Motor neuron (in vitro differentiated cells): Measurements from ENCODE around the gene LHPP. TPM values are rescaled to one million over a fixed set of nuclear protein-coding genes. Genes with fewer than 3 reads are reported as not detected.

Source experiments
- ATAC-seq, 8 experiments: fragments of 200-7000 bp; cut with Tn5 transposase; replicated peaks in 6 of 8; 2 replicates each; pipeline ENCODE4 v1.8.0; 2021; ENCODE audit warnings: mild to moderate bottlenecking in 8 of 8, moderate library complexity in 8 of 8
- H3K27ac ChIP-seq, 2 donors: fragments of 250-450 bp; sonication (Bioruptor Pico); 2 replicates each; pipeline ENCODE4 v1.9.0; 2021; ENCODE audit warnings: antibody characterized with exemption in 2 of 2, mild to moderate bottlenecking in 2 of 2, moderate library complexity in 1 of 2
- H3K4me1 ChIP-seq, 2 donors: fragments of 250-450 bp; sonication (Bioruptor Pico); replicated peaks in 1 of 2; 2 replicates each; pipeline ENCODE4 v1.6.1; 2021; ENCODE audit warnings: antibody characterized with exemption in 2 of 2, mild to moderate bottlenecking in 2 of 2, moderate library complexity in 1 of 2
- H3K4me3 ChIP-seq, 5 donors: fragments of 250-450 bp; sonication (Bioruptor Pico); 2 replicates each; pipeline ENCODE4 v1.9.0; 2021; ENCODE audit warnings: antibody characterized with exemption in 5 of 5, mild to moderate bottlenecking in 5 of 5, moderate library complexity in 4 of 5
- WGBS, 10 experiments: fragments of 450-650 bp; shearing (Covaris generic); methylation state at CpG; one replicate each; pipeline ENCODE4 v1.0.0; 2022; 5-methylcytosine and 5-hydroxymethylcytosine counted together
- in situ Hi-C, 9 experiments: fragments of 400-800 bp; cut with MboI; loops; one replicate each; pipeline ENCODE4 v1.15.0; 2021; ENCODE audit warnings: low sequenced_read_pairs in 9 of 9, low pct_unique_long_range_greater_than_20kb in 2 of 9; ENCODE audit not compliant: unreplicated experiment in 9 of 9
- total RNA-seq, 8 experiments: library from RNA; unstranded; fragments of 300-600 nt; gene quantifications; 2 replicates each; pipeline versions ENCODE4 v1.2.3 to v1.2.4, GENCODE V29; 2022

LHPP gene
- total RNA-seq, 8 experiments from 2014 or later: 3.4 to 14.5 (median 8.6) TPM

- Histone ChIP-seq H3K27ac (peak overlapping the region in 1 of 2 donors; percentile 56), H3K4me1 (peaks cover 12 to 16% of the 10 kb centered on the region in 2 donors), H3K4me3 (no peak overlapping the region)
- in situ Hi-C loops: no loop called here
- WGBS, 10 experiments: 24 to 77% (median 42%) methylated on average over 2 to 20 of the region's 31 CpGs; no CpG with 5 or more reads in 1 of the 10 experiments
- ATAC-seq: peak in 7 of 8 experiments; percentile 17 to 85 (median 68)
Observed at GRCh38 chr10:124522933-124523871, 61.6 kb downstream of the LHPP start.

- H3K4me3 ChIP-seq: no peak overlapping the region
- in situ Hi-C loops: no loop called here
- peak overlapping the region in 1 of 2 donors; percentile 56 for H3K27ac ChIP-seq
- 57 to 100% (median 83%) methylated on average over 1 to 5 of the region's 5 CpGs for WGBS, 10 experiments
- no peak for ATAC-seq
- peaks cover 12 to 16% of the 10 kb centered on the region in 2 donors for H3K4me1 ChIP-seq
Observed at GRCh38 chr10:124523901-124524300, 62.3 kb downstream of the LHPP start.

DNA sequence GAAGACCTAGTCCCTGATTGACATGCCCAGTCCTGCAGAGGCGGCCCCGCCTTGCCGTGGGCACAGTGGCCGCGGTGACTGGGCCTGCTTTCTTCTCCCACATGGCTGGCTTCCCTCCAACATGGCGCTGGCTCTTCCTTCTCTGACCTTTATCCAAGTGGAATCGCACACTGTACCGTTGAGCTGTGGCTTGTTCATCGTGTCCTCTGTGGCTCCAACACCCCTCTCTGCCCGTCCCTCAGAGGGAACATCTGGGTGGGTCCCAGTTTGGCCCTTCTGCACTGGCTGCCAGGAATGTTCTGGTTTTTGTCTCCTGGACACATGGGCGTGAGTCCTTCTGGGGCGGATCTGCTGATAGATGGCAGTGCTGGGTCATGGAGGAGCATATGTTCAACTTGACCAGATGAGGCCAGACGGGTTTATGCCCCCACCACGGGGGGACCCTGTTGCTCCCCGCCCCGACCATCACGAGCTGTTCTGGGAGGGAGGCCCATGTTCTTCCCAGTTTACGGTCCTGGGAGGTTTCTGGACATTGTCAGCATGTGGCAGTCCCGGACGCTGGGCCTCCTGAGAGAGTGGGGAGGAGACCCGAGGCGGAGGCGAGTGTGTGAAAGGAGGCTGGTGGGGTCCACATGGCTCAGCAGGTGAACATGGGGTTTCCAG, 63.5 kb downstream of the LHPP start:
- H3K4me3 ChIP-seq: no peak overlapping the region
- 26 to 100% (median 91%) methylated on average over 2 to 7 of the region's 23 CpGs; no CpG with 5 or more reads in 4 of the 10 experiments for WGBS, 10 experiments
- ATAC-seq: peak in 2 of 8 experiments; percentile 53 to 59
- in situ Hi-C loops: loop anchor here in 6 of 9 experiments (25.0 kb wide), 3 partner anchors 187 to 537 kb away; partner anchors contain the start of gene FAM53B (in 4 of the 6)
- H3K4me1 ChIP-seq: peaks cover 12 to 18% of the 10 kb centered on the region in 2 donors
- H3K27ac ChIP-seq: no peak overlapping the region

GRCh38 chr10:124525751-124526600, 64.4 kb downstream of the LHPP start:
- in situ Hi-C loops: loop anchor here in 6 of 9 experiments (25.0 kb wide), 3 partner anchors 186 to 536 kb away; partner anchors contain the start of gene FAM53B (in 4 of the 6)
- H3K4me3 ChIP-seq: no peak overlapping the region
- WGBS, 10 experiments: 80 to 100% methylated on average over 3 to 8 of the region's 20 CpGs; no CpG with 5 or more reads in 8 of the 10 experiments
- no peak overlapping the region for H3K27ac ChIP-seq
- H3K4me1 ChIP-seq: peaks cover 15 to 22% of the 10 kb centered on the region in 2 donors
- no peak for ATAC-seq

DNA sequence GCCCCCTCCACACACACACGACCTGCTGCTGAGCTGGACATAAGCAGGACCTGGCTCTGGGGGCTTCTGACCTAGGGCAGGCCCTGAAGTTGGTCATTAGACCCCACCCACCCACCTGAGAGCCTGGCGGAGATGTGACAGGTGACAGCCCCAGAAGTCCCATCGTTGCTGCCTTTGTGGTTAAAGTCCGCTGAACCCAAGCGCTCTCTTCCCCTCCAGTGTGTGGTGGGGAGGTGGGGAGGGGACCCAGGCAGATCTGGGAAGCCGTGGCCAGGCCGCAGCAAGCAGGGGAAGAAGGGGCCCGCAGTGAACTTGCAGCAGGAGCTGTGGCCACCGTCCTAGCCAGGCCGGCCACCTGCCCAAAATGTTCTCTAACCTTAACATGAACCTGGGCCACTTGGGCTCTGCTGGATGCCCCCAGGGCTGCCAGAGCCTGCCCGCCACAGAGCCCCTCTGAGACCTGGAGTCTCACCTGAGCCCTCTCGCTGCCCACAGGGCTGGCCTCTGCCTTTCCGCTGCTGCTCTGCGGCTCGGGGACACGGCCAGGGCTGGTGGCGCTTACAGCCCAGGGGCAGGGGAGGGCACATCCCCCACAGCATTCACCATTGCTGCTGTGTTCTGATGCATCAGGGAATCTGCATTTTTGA, 65.1 kb downstream of the LHPP start:
- peaks cover 15 to 22% of the 10 kb centered on the region in 2 donors for H3K4me1 ChIP-seq
- in situ Hi-C loops: loop anchor here in 6 of 9 experiments (25.0 kb wide), 3 partner anchors 186 to 536 kb away; partner anchors contain the start of gene FAM53B (in 4 of the 6)
- H3K4me3 ChIP-seq: no peak overlapping the region
- ATAC-seq: no peak
- WGBS, 10 experiments: no CpG with 5 or more reads among the region's 17 CpGs
- H3K27ac ChIP-seq: no peak overlapping the region

DNA sequence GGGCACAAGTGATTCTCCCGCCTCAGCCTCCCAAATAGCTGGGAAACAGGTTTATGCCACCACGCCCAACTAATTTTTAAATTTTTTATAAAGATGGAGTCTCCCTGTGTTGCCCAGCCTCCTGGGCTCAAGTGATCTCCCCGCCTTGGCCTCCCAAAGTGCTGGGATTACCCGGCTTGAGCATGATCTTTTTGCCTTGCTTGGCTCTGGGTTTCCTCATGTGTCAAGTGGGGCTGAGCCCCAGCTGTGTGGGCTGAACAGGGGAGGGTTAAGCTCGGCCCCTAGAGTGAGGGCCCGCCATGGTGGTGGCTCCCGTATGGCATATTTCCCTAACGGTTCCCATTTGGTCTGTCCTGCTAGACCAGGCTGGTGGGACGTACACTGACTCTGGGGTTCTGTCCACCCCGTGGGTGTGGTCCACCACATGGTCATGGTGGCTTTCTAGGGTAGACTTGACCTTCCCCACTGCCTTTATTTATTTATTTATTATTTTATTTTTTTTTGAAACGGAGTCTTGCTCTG, 66.3 kb downstream of the LHPP start:
- Histone ChIP-seq H3K27ac (no peak overlapping the region), H3K4me3 (no peak overlapping the region), H3K4me1 (peaks cover 12 to 17% of the 10 kb centered on the region in 2 donors)
- WGBS, 10 experiments: 70 to 92% (median 87%) methylated on average over 2 to 4 of the region's 11 CpGs; no CpG with 5 or more reads in 7 of the 10 experiments
- in situ Hi-C loops: loop anchor here in 6 of 9 experiments (25.0 kb wide), 3 partner anchors 184 to 534 kb away; partner anchors contain the start of gene FAM53B (in 4 of the 6)
- ATAC-seq: no peak

DNA sequence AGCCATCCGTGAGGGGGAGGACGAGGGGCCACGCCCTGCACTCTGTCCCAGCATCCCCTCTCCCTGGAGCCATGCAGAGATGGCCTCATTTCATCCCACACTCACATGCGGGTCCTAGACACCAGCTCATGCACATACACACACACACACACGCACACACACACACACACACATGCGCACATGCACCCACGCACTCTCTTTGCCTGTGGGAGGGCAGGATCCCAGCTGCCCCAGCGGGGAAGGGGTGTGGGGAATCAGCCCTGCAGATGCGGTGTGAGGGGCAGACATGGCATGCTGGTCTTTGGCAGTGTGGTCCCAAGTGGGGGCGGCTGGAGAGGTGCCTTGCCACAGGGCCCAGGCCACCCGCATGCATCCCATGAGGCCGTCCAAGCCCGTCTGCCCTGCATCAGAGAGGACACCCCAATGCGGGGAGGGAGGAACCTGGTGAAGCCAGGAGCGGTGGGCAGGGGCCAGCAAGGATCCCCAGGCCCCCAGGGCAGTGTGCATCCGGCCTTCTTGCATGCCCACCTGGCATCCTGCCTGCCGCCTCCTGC, 68.1 kb downstream of the LHPP start:
- in situ Hi-C loops: loop anchor here in 7 of 9 experiments (10.0 to 25.0 kb wide), 4 partner anchors 183 to 533 kb away; partner anchors contain the start of gene FAM53B (in 5 of the 7)
- Histone ChIP-seq H3K27ac (no peak overlapping the region), H3K4me3 (no peak overlapping the region), H3K4me1 (peaks cover 2 to 6% of the 10 kb centered on the region in 2 donors)
- 40% methylated on average over 1 of the region's 17 CpGs; no CpG with 5 or more reads in 9 of the 10 experiments for WGBS, 10 experiments
- ATAC-seq: peak; percentile 21 to 62 (median 36)

GRCh38 chr10:124530215-124530665, 68.6 kb downstream of the LHPP start:
- H3K4me1 ChIP-seq: peaks cover 2 to 6% of the 10 kb centered on the region in 2 donors
- no CpG with 5 or more reads among the region's 18 CpGs for WGBS, 10 experiments
- no peak overlapping the region for H3K4me3 ChIP-seq
- peak; percentile 92 to 99 (median 95) for ATAC-seq
- no peak overlapping the region for H3K27ac ChIP-seq
- in situ Hi-C loops: loop anchor here in 7 of 9 experiments (10.0 to 25.0 kb wide), 4 partner anchors 182 to 532 kb away; partner anchors contain the start of gene FAM53B (in 5 of the 7)

GRCh38 chr10:124530816-124531215, 69.2 kb downstream of the LHPP start:
- Histone ChIP-seq H3K27ac (no peak overlapping the region), H3K4me3 (no peak overlapping the region), H3K4me1 (peaks cover 2 to 11% of the 10 kb centered on the region in 2 donors)
- 100% methylated on average over 1 of the region's 9 CpGs; no CpG with 5 or more reads in 9 of the 10 experiments for WGBS, 10 experiments
- no peak for ATAC-seq
- in situ Hi-C loops: loop anchor here in 7 of 9 experiments (10.0 to 25.0 kb wide), 4 partner anchors 181 to 531 kb away; partner anchors contain the start of gene FAM53B (in 5 of the 7)

DNA sequence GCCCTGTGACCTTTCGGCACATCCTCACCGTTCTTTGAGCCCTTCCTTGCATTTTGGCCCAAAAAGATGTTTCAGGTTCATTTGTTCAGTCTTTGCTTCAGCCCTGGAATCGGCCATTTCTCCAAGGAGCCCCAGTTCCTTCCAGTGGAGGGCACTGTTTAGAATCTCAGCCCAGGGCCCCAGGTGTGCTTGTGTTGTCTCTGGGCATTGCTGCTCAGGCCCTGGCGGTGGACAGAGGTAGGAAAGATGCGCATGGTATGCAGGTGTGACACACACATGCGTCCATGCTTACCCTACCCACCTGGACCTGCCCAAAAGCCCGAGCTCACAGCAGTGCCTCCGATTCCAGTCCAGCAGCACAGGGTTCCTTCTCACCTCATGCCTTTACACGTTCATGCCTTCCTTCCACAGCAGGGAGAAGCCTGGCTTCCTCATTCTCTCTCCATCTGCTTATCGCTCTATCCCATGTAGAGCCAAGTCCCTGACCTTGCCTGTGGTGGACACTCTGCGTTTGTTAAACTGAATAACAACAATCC, 70.6 kb downstream of the LHPP start:
- no peak overlapping the region for H3K4me3 ChIP-seq
- in situ Hi-C loops: loop anchor here in 7 of 9 experiments (10.0 to 25.0 kb wide), 4 partner anchors 180 to 530 kb away; partner anchors contain the start of gene FAM53B (in 5 of the 7)
- peaks cover 2 to 17% of the 10 kb centered on the region in 2 donors for H3K4me1 ChIP-seq
- H3K27ac ChIP-seq: no peak overlapping the region
- ATAC-seq: no peak
- 52 to 90% (median 70%) methylated on average over 1 to 10 of the region's 11 CpGs; no CpG with 5 or more reads in 3 of the 10 experiments for WGBS, 10 experiments
